GM21786 (cell line): ENCODE data around the gene LDHAL6B.

Experiments used
- ATAC-seq: cut with Tn5 transposase; IDR thresholded peaks from one replicate; pipeline ENCODE4 v1.9.1; 2021; ENCODE audit not compliant: unreplicated experiment

LDHAL6B gene

DNA sequence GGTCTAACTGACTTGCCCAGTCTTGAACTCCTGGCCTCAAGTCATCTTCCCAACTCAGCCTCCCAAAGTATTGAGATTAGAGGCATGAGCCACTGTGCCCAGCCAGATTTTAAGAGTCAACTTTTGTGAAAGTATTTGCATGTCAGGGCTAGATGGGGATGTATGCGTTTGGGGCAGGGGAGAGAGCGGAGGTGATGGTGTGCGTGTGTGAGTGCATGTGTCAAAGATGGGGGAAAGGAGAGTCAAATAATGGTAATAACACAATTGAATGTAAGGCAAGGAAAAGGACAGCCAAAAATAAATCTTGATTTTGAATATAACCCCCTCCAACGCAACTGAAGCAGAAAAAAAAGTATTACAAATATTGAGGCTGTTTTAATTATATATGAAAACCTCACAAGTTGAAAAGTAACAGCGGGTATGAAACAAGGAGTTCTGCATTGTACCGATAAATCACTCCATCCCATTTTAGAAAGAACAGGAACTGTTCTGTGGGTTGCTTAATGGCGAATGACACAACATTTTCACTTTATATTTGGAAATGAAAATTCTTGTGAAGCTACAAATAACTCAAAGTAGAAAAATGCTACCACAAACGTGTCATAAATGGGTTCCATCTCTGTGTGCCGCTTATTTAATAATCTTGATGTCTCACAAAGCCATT lies 29.9 kb upstream of the LDHAL6B start:
- no peak for ATAC-seq

DNA sequence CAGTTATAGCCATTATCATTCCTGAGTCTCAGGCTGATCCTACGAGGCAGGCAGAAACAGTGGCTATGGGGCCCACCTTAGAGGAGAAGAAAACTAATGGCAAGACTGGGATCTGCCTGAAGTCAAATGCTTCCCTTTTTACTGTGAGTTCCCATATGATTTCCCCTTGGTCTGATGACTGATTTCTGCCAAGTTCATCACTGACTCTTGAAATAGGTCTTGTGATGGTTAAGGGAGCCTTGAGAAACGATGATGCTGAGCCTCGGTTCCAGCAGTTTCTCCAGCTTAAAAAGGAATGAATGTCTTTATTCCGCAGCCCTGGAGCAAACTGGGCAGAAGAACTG lies 29.4 kb upstream of the LDHAL6B start:
- no peak for ATAC-seq

DNA sequence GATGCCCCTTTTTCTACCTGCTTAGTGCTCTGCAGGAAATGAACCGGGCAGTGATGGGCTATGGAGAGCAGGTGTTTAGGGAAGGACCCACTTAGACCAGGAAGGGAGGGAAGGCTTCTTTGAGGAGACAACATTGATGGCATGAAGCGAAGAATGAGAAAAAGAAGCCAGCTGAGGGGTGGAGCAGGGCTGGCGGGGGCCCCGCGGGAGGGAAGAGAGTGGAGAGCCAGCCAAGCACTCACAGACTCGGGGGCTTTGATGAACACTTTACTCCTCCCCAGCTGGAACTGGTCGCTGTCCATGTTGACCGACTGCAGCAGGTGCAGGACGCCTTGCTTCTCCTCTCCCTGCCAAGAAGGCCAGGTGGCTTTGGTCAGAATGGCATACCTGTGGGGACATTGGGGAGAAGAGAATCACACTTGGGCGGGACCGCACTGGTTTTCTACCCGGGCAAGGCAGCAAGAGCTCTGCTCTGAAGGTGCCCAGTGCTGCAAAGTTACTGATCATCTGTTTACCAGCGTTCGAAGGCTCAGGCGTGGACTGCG lies 28.4 kb upstream of the LDHAL6B start:
- ATAC-seq, result no peak

GRCh38 chr15:59179717-59180116 lies 26.9 kb upstream of the LDHAL6B start:
- ATAC-seq, result no peak

DNA sequence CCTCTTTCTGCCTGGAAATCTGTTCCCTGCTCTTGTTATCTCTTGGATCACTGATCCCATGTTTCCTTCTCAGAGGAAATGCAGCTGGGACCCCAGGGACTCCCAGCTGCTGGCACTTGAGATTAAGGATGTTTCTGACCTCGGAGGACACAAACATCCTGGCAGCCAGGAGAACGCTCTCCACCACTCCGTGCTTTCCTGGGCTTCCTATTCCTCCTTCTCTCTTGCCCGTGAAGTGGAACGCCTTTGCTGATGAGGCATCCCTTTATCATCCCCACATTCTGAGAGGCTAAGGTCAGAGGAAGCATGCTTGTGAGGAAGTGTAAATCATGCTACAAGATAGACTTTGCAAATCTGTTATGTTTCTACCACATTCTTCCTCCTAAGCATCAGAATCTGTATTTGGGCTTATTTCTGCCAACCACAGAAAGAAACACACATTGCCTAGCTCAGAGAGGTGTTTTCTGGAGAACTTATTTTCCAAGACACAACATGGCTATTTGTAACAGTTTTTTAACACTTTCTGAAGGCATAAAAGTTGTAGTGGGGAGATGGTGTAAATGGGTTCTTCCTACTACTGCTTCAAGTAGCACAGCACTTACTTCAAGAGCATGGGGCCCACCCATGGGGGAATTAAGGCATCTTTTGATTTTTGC lies 25.6 kb upstream of the LDHAL6B start:
- ATAC-seq, result no peak

GRCh38 chr15:59185725-59186124 lies 20.9 kb upstream of the LDHAL6B start:
- no peak for ATAC-seq

GRCh38 chr15:59186501-59186900 lies 20.1 kb upstream of the LDHAL6B start:
- no peak for ATAC-seq

- ATAC-seq, result no peak
Measured at GRCh38 chr15:59189241-59189640, 17.4 kb upstream of the LDHAL6B start.

- ATAC-seq, result no peak
Measured at GRCh38 chr15:59190291-59190690, 16.4 kb upstream of the LDHAL6B start.

GRCh38 chr15:59191855-59192237 lies 14.8 kb upstream of the LDHAL6B start:
- no peak for ATAC-seq

DNA sequence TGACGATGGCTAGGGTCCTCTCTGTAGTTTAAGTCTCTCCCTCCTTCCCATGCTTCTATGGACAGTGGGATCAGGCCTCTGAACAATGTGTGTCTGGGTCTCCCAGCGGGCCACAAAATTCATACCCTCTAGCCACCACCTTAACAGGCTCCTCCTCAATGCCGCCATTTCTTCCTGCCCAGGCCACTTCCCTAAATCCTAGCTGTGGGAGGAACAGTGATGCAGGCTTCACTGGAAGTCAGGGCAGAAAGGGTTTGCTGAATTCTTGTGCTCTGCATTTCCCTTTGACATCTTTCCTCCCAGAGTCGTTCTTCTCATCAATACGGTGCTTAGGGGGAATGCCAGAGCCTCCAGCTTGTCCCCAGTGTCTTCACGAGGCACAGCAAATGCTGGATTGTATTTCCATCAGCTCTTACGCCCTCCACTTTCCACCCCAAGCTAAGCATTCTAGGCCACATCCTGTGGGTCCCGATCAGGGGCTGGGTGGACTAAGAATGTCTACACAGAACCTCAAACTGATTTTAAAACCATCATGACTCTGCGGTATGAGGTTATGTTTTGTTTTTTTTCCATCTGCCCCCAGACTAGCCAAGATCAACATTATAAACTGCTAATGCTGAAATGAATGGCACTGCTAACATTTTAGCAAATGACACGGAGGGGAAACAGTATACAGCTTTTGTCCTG lies 11.9 kb upstream of the LDHAL6B start:
- ATAC-seq, result no peak

DNA sequence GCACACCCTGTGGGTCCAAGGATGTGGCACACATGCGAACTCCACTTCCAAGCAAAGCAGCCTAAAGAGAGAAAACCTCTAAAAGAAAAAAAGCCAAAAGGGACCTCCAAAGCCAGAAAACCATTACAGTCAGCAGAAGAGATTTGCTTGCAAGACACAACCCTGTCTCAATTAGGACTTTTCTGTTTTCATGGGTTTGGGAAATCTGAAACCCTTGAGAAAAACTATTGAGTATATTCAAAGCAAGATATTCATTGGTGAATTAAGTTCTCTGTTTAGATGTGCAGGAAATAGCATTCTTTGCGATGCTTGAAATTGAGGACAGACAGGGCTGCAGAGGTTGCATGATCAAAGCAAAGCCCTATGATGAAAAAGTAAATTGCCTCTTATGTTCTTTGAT lies 10.2 kb upstream of the LDHAL6B start:
- no peak for ATAC-seq

GRCh38 chr15:59197454-59197853 lies 9.2 kb upstream of the LDHAL6B start:
- no peak for ATAC-seq

DNA sequence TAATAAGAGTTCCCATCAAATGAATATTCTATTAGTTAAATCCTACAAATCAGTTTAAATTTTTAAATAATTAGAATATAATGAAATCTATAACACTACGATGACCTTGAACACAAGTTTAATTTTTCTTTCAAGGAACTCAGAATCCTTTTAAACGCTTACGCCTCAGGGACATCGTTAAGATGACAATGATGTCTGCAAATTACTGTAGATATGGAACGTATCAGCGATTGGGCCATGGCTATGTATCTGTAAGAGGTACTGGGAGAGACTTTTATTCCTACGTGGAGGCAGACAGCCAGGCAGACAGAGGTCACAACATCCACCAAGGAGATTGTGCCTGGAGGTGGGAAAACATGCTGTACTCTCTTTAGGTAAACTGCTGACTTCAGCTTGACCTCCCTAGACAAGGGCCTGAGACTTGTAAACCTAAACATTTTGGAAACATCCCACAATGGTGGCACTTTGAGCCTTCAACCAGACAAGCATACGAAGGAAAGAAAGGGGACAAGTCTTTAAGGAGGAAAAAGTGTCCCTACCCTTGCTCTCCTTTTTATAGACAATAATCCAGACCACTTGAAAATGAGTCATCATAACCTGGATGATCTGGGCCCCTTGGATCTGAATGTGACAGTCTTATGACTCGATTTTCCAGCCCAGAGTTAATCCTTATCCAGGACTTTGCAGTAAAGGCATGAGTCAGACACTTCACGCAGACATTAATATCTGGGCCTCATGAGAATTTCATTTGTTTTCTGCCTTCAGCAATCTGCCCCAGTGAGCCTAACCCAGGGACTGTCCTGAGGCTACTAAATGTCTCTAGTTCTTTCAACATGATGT lies 6.8 kb upstream of the LDHAL6B start:
- ATAC-seq, result no peak

GRCh38 chr15:59200560-59200959 lies 6.1 kb upstream of the LDHAL6B start:
- no peak for ATAC-seq

GRCh38 chr15:59203008-59203407 lies 3.6 kb upstream of the LDHAL6B start:
- ATAC-seq, result no peak

DNA sequence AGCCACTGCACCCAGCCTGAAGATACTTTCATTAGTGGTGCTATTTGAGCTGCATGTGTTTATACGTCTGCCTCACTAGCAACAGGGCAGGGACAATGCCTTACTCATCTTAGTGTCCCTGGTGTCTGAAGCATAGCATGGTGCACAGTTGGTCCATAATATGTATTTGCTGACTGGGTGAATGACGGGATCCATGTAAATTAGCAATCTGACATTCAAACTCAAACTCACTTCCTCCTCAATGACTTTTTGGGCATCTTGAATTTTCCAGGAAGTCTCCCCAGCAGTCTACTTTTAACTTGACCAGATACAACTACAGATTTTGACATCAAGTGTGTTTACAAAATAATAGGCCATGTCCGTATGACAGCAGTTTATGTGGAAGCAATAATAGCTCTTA lies 3.0 kb upstream of the LDHAL6B start:
- no peak for ATAC-seq

DNA sequence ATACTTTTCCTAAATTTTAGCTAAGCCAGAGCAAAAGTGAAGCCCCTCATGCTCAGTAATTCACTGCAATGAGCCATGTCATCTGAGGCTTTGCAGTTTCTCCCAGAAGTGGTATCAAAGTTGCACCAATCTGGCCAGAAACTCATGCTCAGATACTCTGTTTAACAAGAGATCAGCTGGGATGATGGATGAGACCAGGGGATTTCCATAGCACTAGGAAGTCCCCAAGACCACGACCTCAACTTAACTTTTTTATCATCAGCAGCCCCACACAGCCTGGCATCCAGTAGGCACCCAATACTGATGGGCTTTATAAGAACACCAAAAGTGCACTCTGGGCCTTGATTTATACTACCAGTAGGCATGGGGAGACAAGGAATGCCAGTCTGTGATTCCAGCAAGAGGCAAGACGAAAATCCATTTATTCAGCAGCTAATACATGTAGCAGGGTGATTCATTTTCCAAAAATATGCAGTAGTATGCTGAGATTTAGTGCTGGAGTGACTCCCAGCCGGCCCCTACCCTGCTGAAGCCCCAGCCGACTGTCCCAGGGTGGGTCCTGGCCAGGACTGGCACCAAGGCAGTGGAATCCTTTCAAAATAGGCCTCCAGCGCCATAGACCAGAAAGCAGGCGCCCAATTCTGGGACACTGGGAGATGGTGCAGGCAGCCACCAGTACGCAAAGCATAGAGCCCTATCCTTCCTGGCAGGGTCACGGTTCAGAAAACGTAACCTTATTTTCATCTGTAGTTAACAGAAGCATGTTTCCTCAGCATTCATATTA lies 612 bp upstream of the LDHAL6B start:
- ATAC-seq, result no peak

- ATAC-seq, result no peak
Measured at GRCh38 chr15:59208613-59209249, 2.1 kb downstream of the LDHAL6B start.

DNA sequence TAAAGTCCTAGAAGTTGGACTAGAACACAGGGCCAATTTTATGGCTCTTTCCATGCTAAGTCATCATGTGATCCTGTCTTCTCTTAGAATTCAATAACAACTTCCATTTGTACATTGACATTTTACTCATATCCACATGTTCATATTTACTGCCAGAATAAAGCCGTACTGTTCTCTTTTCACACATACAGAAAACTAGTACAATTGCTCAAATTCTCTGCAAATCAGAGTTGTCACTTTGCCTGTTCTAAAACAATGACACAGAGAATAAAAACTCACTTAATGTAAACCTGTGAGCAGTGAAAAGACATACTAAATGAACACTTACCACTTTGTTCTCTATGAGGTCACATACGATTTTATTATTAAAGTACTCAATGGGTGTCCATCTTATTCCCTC lies 3.5 kb downstream of the LDHAL6B start:
- no peak for ATAC-seq
